HepG2 (cell line): ENCODE measurements around the gene TPI1. TPM values are rescaled to one million over a fixed set of nuclear protein-coding genes. Genes with fewer than 3 reads are reported as not detected.

Experiments
- CEBPB ChIP-seq: IDR thresholded peaks from 2 replicates; pipeline ENCODE4 v1.6.1; 2011; ENCODE audit warnings: low read depth, low read length, improper control_type of control experiment, borderline replicate concordance
- FOXC1 ChIP-seq: sonication (generic); formaldehyde crosslinking; IDR thresholded peaks from 2 replicates; pipeline ENCODE4 v1.8.0; 2022; ENCODE audit warnings: mild to moderate bottlenecking, missing genetic modification reagents, borderline replicate concordance
- HNF1B ChIP-seq: sonication (generic); formaldehyde crosslinking; IDR thresholded peaks from 2 replicates; pipeline ENCODE4 v1.5.1; 2020; ENCODE audit warnings: mild to moderate bottlenecking, moderate library complexity, missing genetic modification reagents
- POLR2AphosphoS2 ChIP-seq: IDR thresholded peaks from 2 replicates; pipeline ENCODE4 v1.6.1; 2011; ENCODE audit warnings: low read depth, low read length, improper control_type of control experiment
- YEATS4 ChIP-seq: sonication (generic); formaldehyde crosslinking; IDR thresholded peaks from 2 replicates; pipeline ENCODE4 v1.4.0; 2020; ENCODE audit warnings: missing genetic modification reagents, borderline replicate concordance
- ZFY ChIP-seq: sonication (generic); formaldehyde crosslinking; IDR thresholded peaks from 2 replicates; pipeline ENCODE4 v1.4.0; 2020; ENCODE audit warnings: missing genetic modification reagents
- ZIK1 ChIP-seq: sonication (generic); formaldehyde crosslinking; IDR thresholded peaks from 2 replicates; pipeline ENCODE4 v1.5.0; 2020; ENCODE audit warnings: mild to moderate bottlenecking, low read depth, missing genetic modification reagents, borderline replicate concordance
- ZNF30 ChIP-seq: sonication (generic); formaldehyde crosslinking; IDR thresholded peaks from 2 replicates; pipeline ENCODE4 v1.5.0; 2020; ENCODE audit warnings: mild to moderate bottlenecking, missing genetic modification reagents
- ZNF34 ChIP-seq: sonication (generic); formaldehyde crosslinking; IDR thresholded peaks from 2 replicates; pipeline ENCODE4 v1.4.0; 2020; ENCODE audit warnings: mild to moderate bottlenecking, missing genetic modification reagents, borderline replicate concordance
- ZNF546 ChIP-seq: sonication (generic); formaldehyde crosslinking; conservative IDR thresholded peaks from 2 replicates; pipeline ENCODE4 v1.8.1; 2023; ENCODE audit warnings: mild to moderate bottlenecking, missing genetic modification reagents
- ZNF616 ChIP-seq: sonication (generic); formaldehyde crosslinking; IDR thresholded peaks from 2 replicates; pipeline ENCODE4 v1.5.0; 2020; ENCODE audit warnings: low read depth, mild to moderate bottlenecking, missing genetic modification reagents
- polyA plus RNA-seq, 8 experiments: library from polyadenylated mRNA; depleted of rRNA in 3 of 8; stranded (reverse) in 7 of 8; unstranded in 1 of 8; fragments of >200 nt; fragmentation: Illumina TruSeq in 4 of 8; extraction: Trizol in 4 of 8; gene quantifications; 2 replicates each; pipeline versions ENCODE4 v1.2.1 to v1.2.3, GENCODE V29; 2011 to 2016; ENCODE audit warnings: low read depth in 4 of 8, missing spikeins in 1 of 8, mixed read lengths in 1 of 8; ENCODE audit not compliant: insufficient read depth in 1 of 8
- total RNA-seq, 5 experiments: library from RNA; depleted of rRNA; stranded (reverse); fragments of >200 nt; fragmentation: Illumina TruSeq; extraction: Trizol; gene quantifications; 2 replicates each; pipeline ENCODE4 v1.2.3, GENCODE V29; 2016; ENCODE audit warnings: low read depth in 1 of 5
- TF ChIP-seq, protein P1 (sequence below): sonication (generic); formaldehyde crosslinking; IDR thresholded peaks from 2 replicates; pipeline ENCODE4 v1.5.0; 2020; ENCODE audit warnings: mild to moderate bottlenecking, missing genetic modification reagents
- TF ChIP-seq, protein P2 (sequence below): sonication (generic); formaldehyde crosslinking; IDR thresholded peaks from 2 replicates; pipeline ENCODE4 v1.8.1; 2023; ENCODE audit warnings: missing genetic modification reagents, mild to moderate bottlenecking, borderline replicate concordance
- TF ChIP-seq, protein P3 (sequence below): sonication (generic); formaldehyde crosslinking; IDR thresholded peaks from 2 replicates; pipeline ENCODE4 v1.4.0; 2020; ENCODE audit warnings: mild to moderate bottlenecking, missing genetic modification reagents
- TF ChIP-seq, protein P4 (sequence below): sonication (generic); formaldehyde crosslinking; IDR thresholded peaks from 2 replicates; pipeline ENCODE4 v1.4.0; 2020; ENCODE audit warnings: missing genetic modification reagents

TPI1 gene
- total and polyA plus RNA-seq, 2 of the 13 experiments (the other 11 are each of a cell fraction or from before 2014, with no cell fraction given), result 945 to 2,535 TPM

- TF ChIP-seq, protein P1, sequence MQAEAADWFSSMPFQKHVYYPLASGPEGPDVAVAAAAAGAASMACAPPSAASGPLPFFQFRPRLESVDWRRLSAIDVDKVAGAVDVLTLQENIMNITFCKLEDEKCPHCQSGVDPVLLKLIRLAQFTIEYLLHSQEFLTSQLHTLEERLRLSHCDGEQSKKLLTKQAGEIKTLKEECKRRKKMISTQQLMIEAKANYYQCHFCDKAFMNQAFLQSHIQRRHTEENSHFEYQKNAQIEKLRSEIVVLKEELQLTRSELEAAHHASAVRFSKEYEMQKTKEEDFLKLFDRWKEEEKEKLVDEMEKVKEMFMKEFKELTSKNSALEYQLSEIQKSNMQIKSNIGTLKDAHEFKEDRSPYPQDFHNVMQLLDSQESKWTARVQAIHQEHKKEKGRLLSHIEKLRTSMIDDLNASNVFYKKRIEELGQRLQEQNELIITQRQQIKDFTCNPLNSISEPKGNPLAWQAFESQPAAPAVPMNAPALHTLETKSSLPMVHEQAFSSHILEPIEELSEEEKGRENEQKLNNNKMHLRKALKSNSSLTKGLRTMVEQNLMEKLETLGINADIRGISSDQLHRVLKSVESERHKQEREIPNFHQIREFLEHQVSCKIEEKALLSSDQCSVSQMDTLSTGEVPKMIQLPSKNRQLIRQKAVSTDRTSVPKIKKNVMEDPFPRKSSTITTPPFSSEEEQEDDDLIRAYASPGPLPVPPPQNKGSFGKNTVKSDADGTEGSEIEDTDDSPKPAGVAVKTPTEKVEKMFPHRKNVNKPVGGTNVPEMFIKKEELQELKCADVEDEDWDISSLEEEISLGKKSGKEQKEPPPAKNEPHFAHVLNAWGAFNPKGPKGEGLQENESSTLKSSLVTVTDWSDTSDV (CRISPR knock-in tag), result peak; percentile 25; the same call in 1 of the 2 replicates
- TF ChIP-seq, protein P2, sequence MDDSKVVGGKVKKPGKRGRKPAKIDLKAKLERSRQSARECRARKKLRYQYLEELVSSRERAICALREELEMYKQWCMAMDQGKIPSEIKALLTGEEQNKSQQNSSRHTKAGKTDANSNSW (CRISPR knock-in tag), result peak; percentile 45; the same call in 1 of the 2 replicates
- TF ChIP-seq POLR2AphosphoS2 (no peak), ZNF616 (0 out of 2 replicates have a peak, but pooled peaks have one; percentile 60), ZFY (CRISPR knock-in tag) (peak; percentile 72), HNF1B (CRISPR knock-in tag) (0 out of 2 replicates have a peak, but pooled peaks have one; percentile 6), ZNF546 (peak; percentile 70; the same call in 1 of the 2 replicates), ZIK1 (no peak; the same call in 1 of the 2 replicates), ZNF30 (CRISPR knock-in tag) (no peak), YEATS4 (CRISPR knock-in tag) (peak; percentile 66), ZNF34 (CRISPR knock-in tag) (no peak), CEBPB (no peak), FOXC1 (peak; percentile 52; the same call in 1 of the 2 replicates)
- TF ChIP-seq, protein P3, sequence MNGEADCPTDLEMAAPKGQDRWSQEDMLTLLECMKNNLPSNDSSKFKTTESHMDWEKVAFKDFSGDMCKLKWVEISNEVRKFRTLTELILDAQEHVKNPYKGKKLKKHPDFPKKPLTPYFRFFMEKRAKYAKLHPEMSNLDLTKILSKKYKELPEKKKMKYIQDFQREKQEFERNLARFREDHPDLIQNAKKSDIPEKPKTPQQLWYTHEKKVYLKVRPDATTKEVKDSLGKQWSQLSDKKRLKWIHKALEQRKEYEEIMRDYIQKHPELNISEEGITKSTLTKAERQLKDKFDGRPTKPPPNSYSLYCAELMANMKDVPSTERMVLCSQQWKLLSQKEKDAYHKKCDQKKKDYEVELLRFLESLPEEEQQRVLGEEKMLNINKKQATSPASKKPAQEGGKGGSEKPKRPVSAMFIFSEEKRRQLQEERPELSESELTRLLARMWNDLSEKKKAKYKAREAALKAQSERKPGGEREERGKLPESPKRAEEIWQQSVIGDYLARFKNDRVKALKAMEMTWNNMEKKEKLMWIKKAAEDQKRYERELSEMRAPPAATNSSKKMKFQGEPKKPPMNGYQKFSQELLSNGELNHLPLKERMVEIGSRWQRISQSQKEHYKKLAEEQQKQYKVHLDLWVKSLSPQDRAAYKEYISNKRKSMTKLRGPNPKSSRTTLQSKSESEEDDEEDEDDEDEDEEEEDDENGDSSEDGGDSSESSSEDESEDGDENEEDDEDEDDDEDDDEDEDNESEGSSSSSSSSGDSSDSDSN (CRISPR knock-in tag), result peak; percentile 58; the same call in 1 of the 2 replicates
- TF ChIP-seq, protein P4, sequence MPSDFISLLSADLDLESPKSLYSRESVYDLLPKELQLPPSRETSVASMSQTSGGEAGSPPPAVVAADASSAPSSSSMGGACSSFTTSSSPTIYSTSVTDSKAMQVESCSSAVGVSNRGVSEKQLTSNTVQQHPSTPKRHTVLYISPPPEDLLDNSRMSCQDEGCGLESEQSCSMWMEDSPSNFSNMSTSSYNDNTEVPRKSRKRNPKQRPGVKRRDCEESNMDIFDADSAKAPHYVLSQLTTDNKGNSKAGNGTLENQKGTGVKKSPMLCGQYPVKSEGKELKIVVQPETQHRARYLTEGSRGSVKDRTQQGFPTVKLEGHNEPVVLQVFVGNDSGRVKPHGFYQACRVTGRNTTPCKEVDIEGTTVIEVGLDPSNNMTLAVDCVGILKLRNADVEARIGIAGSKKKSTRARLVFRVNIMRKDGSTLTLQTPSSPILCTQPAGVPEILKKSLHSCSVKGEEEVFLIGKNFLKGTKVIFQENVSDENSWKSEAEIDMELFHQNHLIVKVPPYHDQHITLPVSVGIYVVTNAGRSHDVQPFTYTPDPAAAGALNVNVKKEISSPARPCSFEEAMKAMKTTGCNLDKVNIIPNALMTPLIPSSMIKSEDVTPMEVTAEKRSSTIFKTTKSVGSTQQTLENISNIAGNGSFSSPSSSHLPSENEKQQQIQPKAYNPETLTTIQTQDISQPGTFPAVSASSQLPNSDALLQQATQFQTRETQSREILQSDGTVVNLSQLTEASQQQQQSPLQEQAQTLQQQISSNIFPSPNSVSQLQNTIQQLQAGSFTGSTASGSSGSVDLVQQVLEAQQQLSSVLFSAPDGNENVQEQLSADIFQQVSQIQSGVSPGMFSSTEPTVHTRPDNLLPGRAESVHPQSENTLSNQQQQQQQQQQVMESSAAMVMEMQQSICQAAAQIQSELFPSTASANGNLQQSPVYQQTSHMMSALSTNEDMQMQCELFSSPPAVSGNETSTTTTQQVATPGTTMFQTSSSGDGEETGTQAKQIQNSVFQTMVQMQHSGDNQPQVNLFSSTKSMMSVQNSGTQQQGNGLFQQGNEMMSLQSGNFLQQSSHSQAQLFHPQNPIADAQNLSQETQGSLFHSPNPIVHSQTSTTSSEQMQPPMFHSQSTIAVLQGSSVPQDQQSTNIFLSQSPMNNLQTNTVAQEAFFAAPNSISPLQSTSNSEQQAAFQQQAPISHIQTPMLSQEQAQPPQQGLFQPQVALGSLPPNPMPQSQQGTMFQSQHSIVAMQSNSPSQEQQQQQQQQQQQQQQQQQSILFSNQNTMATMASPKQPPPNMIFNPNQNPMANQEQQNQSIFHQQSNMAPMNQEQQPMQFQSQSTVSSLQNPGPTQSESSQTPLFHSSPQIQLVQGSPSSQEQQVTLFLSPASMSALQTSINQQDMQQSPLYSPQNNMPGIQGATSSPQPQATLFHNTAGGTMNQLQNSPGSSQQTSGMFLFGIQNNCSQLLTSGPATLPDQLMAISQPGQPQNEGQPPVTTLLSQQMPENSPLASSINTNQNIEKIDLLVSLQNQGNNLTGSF (CRISPR knock-in tag), result no peak
These were observed at the start of gene TPI1 (continued) for GRCh38 chr12:6867413-6868210.
